Dermis lymphatic vessel endothelial cell (primary cell): ENCODE measurements around the gene AP4M1. TPM values are rescaled to one million over a fixed set of nuclear protein-coding genes. Genes with fewer than 3 reads are reported as not detected.

Source experiments
- total RNA-seq: library from RNA; depleted of rRNA; stranded (reverse); fragments of >200 nt; gene quantifications from 2 replicates; pipeline ENCODE4 v1.2.1, GENCODE V29; 2014

AP4M1 gene
- 14.3 and 15.6 TPM in 2 replicates for total RNA-seq

GRCh38 chr7:100101016-100101862, at the start of gene AP4M1, which contains the start of gene MCM7:
Gene AP4M1, plus strand, starts transcription at chr7:100101643. Its CDS starts 72 bp downstream, at chr7:100101715.
Gene MCM7, minus strand, starts transcription at chr7:100101397. Its CDS starts 103 bp downstream, at chr7:100101294.

GRCh38 chr7:100081535-100082102, 19.8 kb upstream of the AP4M1 start, which contains the start of gene ZNF3:
Gene ZNF3, minus strand, starts transcription at chr7:100081723. Its CDS starts 4,366 bp downstream, at chr7:100077357.

GRCh38 chr7:100088621-100089457, 12.6 kb upstream of the AP4M1 start, which contains the start of gene COPS6:
Gene COPS6, plus strand, starts transcription at chr7:100088969. Its CDS starts 22 bp downstream, at chr7:100088991.

GRCh38 chr7:100119072-100119969, 17.9 kb downstream of the AP4M1 start, which contains the start of the genes CNPY4 and TAF6:
Gene CNPY4, plus strand, starts transcription at chr7:100119634. Its CDS starts 111 bp downstream, at chr7:100119745.
Gene TAF6, minus strand, starts transcription at chr7:100119358. Its CDS starts 5,149 bp downstream, at chr7:100114209.

GRCh38 chr7:100126931-100127865, 25.8 kb downstream of the AP4M1 start, which contains the start of gene MBLAC1:
Gene MBLAC1, plus strand, starts transcription at chr7:100126967. Its CDS starts 429 bp downstream, at chr7:100127396.

GRCh38 chr7:100148559-100149328, 47.3 kb downstream of the AP4M1 start, which contains the start of gene LAMTOR4:
Gene LAMTOR4, plus strand, starts transcription at chr7:100148918. Its CDS starts 55 bp downstream, at chr7:100148973.

Other genes with a start within 250 kb of the AP4M1 start
- 0.11 and 0.17 TPM in 2 replicates for gene OR2AE1, start 224.6 kb upstream of the AP4M1 start, total RNA-seq
- 17.4 and 23.2 TPM in 2 replicates for gene TRIM4, start 182.1 kb upstream of the AP4M1 start, total RNA-seq
- 0.87 and 1.0 TPM in 2 replicates for gene GJC3, start 172.0 kb upstream of the AP4M1 start, total RNA-seq
- not detected in 2 replicates for gene AZGP1, start 125.6 kb upstream of the AP4M1 start, total RNA-seq
- gene ZKSCAN1, start 86.0 kb upstream of the AP4M1 start, total RNA-seq = 28.8 and 38.8 TPM in 2 replicates
- 8.0 and 8.2 TPM in 2 replicates for gene ZSCAN21, start 51.9 kb upstream of the AP4M1 start, total RNA-seq
- 26.3 and 33.3 TPM in 2 replicates for gene ZNF3, start 19.9 kb upstream of the AP4M1 start, total RNA-seq
- 44.3 and 54.3 TPM in 2 replicates for gene COPS6, start 12.7 kb upstream of the AP4M1 start, total RNA-seq
- 27.5 and 34.8 TPM in 2 replicates for gene MCM7, start 246 bp upstream of the AP4M1 start, total RNA-seq
- 18.5 and 20.0 TPM in 2 replicates for gene TAF6, start 17.7 kb downstream of the AP4M1 start, total RNA-seq
- 29.8 and 33.4 TPM in 2 replicates for gene CNPY4, start 18.0 kb downstream of the AP4M1 start, total RNA-seq
- gene MBLAC1, start 25.3 kb downstream of the AP4M1 start, total RNA-seq = 1.8 and 2.8 TPM in 2 replicates
- 105 and 108 TPM in 2 replicates for gene LAMTOR4, start 47.3 kb downstream of the AP4M1 start, total RNA-seq
- gene TRAPPC14, start 57.1 kb downstream of the AP4M1 start, total RNA-seq = 4.3 and 5.6 TPM in 2 replicates
- gene GAL3ST4, start 67.0 kb downstream of the AP4M1 start, total RNA-seq = 0.09 TPM in 1 of 2 replicates, not detected in the other
- 1.3 and 3.5 TPM in 2 replicates for gene GPC2, start 75.7 kb downstream of the AP4M1 start, total RNA-seq
- 0.33 and 0.60 TPM in 2 replicates for gene STAG3, start 76.3 kb downstream of the AP4M1 start, total RNA-seq
- gene PVRIG, start 118.3 kb downstream of the AP4M1 start, total RNA-seq = 2.6 TPM in 1 of 2 replicates, not detected in the other
- gene SPDYE3, start 206.1 kb downstream of the AP4M1 start, total RNA-seq = not detected in 2 replicates